Activated naive CD4-positive, alpha-beta T cell treated with anti-CD3 and anti-CD28 coated beads, Interleukin-2, amount 50 U/mL, for 72 hours (primary cell): ENCODE data around the gene PRSS2. TPM values are rescaled to one million over a fixed set of nuclear protein-coding genes. Genes with fewer than 3 reads are reported as not detected.
A peak's percentile ranks its signal among the peaks of the same experiment; 100 is the strongest.
"Not testable (repeated sequence)": the region's sequence is repeated elsewhere in the genome, so short reads cannot be mapped to it uniquely, and the experiment has no call there.

Experiments
- ATAC-seq, 2 donors: fragments of 150-1000 bp; cut with Tn5 transposase; 2 replicates each; pipeline ENCODE4 v1.10.0; 2021; ENCODE audit warnings: mild to moderate bottlenecking in 2 of 2, moderate library complexity in 2 of 2
- DNase-seq, 2 donors: peaks; one replicate each; pipeline ENCODE4 v3.0.0; 2021 to 2022; ENCODE audit warnings: low spot score in 2 of 2
- H3K27ac Mint-ChIP-seq, 2 donors: one replicate each; pipeline ENCODE4 v1.8.0; 2022; ENCODE audit warnings: mild to moderate bottlenecking in 2 of 2, mixed read lengths in 2 of 2
- H3K36me3 Mint-ChIP-seq, 2 donors: one replicate each; pipeline ENCODE4 v1.8.0; 2022; ENCODE audit warnings: mixed read lengths in 2 of 2
- H3K9me3 Mint-ChIP-seq, 2 donors: one replicate each; pipeline ENCODE4 v1.8.0; 2022; ENCODE audit warnings: mixed read lengths in 2 of 2
- total RNA-seq, 2 donors: library from RNA; stranded (reverse); gene quantifications; one replicate each; pipeline ENCODE4 v1.2.3, GENCODE V29; 2022

The PRSS2 gene
- under 1 TPM in 1 of 2 donors, not detected in 1; 0.82 TPM for total RNA-seq

DNA sequence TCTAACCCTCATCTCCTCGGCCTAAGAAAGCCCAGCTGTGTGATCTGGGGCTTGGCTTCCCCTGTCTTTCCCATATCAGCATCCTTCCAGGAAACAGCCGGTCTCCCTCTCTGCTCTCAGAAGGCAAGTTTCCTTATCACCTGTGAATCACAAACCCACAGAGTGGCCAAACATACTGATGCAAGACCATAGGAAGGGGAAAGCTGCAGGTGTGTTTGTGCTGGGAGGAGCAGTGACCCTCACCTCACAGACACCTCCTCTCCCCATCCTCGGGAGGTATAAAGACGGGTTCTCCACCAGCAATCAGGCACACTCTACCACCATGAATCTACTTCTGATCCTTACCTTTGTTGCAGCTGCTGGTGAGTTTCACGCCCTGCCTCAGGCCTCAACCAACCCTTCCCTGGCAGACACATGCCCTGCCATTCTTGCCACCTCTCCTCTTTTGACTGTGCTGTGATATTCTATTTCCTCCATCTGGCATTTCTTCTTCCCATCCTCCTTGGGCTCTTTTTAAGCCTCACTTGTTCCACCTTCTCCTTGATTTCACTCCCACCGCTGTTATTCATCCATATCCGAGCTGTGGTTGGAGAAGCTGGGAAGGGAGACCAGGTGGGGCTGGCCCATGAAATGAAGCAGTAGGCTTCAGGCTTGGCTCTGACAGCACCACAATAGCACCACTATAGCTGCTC lies at the start of gene PRSS2:
Gene PRSS2 (plus strand): TSS at position 310 of the 692 bp plus-strand sequence. CDS start 13 bp downstream, at position 323.
- DNase-seq (no peak), ATAC-seq (peak; percentile 70 to 80)
- peak within 1 kb of the TSS; percentile 19 to 95 for H3K27ac Mint-ChIP-seq
- H3K36me3 Mint-ChIP-seq = no peaks in the 10 kb centered on the region
- no peaks in the 10 kb centered on the region for H3K9me3 Mint-ChIP-seq

DNA sequence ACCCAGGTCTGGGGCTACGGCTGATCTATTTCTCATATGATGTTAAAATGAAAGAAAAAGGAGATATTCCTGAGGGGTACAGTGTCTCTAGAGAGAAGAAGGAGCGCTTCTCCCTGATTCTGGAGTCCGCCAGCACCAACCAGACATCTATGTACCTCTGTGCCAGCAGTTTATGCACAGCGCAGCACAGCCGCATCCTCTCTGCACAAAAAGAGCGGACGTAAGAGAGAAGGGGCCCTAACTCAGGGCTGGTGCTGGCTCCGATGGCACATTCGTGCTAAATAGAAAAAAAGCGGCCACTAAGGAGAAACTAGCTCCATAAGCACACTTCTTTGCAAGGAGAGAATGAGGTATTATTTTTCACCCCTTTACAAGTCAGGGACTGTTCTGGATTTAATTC lies 49.8 kb upstream of the PRSS2 start:
- ATAC-seq (no peak), DNase-seq (no peak)
- Mint-ChIP-seq H3K9me3 (no peaks in the 10 kb centered on the region), H3K27ac (peak overlapping the region; percentile 36 to 68), H3K36me3 (no peaks in the 10 kb centered on the region)

- Mint-ChIP-seq H3K27ac (peak overlapping the region in 1 of 2 donors; percentile 77), H3K36me3 (no peaks in the 10 kb centered on the region), H3K9me3 (no peaks in the 10 kb centered on the region)
- DNase-seq (no peak), ATAC-seq (no peak)
These were observed 48.4 kb upstream of the PRSS2 start for GRCh38 chr7:142722248-142722794.

DNA sequence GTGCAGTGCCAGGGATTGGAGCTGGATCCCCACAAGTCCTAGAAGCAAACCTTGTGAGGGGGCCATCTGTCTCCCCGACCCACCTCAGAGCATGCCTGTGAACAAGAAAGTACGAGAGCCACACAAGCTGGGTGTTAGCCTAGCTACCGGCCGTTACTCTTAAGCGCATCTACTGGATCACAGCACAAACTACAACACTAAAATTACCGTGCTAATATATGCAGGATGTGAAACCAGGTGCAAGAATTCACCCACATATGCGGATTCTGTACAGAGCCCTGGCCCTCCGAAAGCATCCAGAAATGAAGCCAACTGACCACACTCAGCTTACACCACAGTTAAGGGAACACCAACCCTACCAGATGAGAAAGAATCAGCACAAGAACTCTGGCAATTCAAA lies 37.5 kb upstream of the PRSS2 start:
- Mint-ChIP-seq H3K27ac (no peak overlapping the region), H3K9me3 (no peaks in the 10 kb centered on the region), H3K36me3 (no peaks in the 10 kb centered on the region)
- no peak for DNase-seq
- ATAC-seq = no peak

DNA sequence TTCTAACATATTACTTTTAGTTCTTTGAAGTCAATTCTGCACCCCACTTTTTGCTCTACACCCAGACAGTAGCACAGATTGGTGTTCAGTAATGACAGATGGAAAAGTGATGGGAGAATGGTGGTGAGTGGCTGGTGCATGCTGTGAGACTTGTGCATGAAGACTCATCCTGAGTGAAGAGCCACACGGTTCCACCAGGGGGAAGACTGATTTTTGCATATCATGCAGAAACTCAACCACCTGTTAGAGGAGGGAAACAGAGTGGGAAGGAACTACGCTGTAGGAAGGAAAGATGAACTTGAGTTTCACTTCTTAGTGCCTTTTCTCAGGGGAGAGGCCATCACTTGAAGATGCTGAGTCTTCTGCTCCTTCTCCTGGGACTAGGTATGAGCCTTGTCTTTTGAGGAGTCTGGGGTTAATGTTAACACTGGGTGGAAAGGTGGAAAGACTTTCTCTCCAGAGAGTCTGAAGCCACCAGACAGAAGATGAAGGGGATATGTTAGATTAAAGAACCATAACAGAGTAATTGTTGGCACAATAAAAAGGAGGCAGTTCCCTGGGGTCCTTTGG lies 30.8 kb upstream of the PRSS2 start:
- no peak for DNase-seq
- ATAC-seq = peak; percentile 49 to 58
- H3K27ac Mint-ChIP-seq = peak overlapping the region in 1 of 2 donors; percentile 78
- H3K9me3 Mint-ChIP-seq = no peaks in the 10 kb centered on the region
- no peaks in the 10 kb centered on the region for H3K36me3 Mint-ChIP-seq

DNA sequence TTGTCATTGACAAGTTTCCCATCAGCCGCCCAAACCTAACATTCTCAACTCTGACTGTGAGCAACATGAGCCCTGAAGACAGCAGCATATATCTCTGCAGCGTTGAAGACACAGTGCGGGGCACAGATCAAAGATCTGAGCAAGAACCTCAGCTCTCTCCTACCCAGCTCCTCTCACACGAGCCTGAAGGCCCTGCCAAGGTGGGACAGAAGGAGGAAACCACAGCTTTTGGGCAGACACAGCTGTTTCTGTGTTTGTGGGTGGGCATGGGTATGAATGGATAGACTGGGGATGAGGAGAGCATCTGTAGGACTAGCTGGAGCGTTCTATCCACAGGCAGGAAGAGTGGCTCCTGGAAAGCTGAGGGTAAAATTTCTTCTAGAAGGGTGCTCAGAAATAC lies 30.0 kb upstream of the PRSS2 start:
- DNase-seq (no peak), ATAC-seq (no peak)
- Mint-ChIP-seq H3K9me3 (no peaks in the 10 kb centered on the region), H3K36me3 (no peaks in the 10 kb centered on the region), H3K27ac (no peak overlapping the region)

DNA sequence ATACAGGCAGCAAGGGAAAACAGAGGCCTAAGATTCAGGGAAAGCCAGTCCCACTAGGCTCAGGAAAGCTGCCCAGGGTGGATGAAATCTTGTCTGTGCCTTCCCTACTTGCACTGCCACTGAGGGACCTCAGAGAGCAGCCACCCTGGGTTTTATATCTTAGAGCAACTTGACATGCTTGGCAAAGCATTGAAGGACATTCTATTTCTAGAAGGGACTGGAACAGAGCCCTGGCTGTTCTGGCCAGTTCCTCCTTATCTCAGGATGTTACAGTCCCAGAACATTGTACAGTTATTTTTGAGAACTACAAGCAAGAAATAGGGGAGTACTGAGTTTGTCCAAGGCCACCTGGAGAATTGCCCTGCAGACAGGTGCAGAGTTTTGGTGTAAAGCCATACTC lies 28.8 kb upstream of the PRSS2 start:
- DNase-seq, H3K27ac Mint-ChIP-seq, ATAC-seq, H3K36me3 Mint-ChIP-seq, H3K9me3 Mint-ChIP-seq: not testable (repeated sequence)

- no peaks in the 10 kb centered on the region for H3K36me3 Mint-ChIP-seq
- no peak for ATAC-seq
These were observed 25.6 kb upstream of the PRSS2 start for GRCh38 chr7:142745091-142745635.

GRCh38 chr7:142745745-142746144 lies 25.0 kb upstream of the PRSS2 start:
- Mint-ChIP-seq H3K27ac (no peak overlapping the region), H3K36me3 (no peaks in the 10 kb centered on the region)
- ATAC-seq = no peak

More at GRCh38 chr7:142745091-142745635, 25.6 kb upstream of the PRSS2 start:
- no peak for DNase-seq
- H3K9me3 Mint-ChIP-seq = no peaks in the 10 kb centered on the region
- H3K27ac Mint-ChIP-seq = no peak overlapping the region

DNA sequence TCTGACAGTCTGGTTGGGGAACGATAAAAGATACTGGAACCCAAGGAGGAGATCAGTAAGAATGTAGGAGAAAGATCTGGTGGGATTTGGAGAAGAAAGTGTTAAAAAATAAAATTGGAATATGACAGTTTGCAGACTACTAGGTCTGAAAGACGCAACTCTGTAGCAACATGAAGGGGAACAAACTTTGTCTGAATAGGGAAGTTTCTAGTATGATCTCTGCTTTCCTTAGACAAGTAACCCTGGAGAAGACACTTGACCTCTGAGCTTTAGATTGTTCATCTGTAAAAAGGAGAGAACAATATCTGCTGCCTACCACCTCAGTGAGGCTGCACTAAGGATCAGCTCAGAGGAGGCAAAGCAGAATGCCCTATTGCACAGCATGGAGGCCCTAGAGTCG lies 24.5 kb upstream of the PRSS2 start:
- Mint-ChIP-seq H3K27ac (no peak overlapping the region), H3K36me3 (no peaks in the 10 kb centered on the region), H3K9me3 (no peaks in the 10 kb centered on the region)
- ATAC-seq (no peak), DNase-seq (no peak)

More at GRCh38 chr7:142745745-142746144, 25.0 kb upstream of the PRSS2 start:
- no peak for DNase-seq
- no peaks in the 10 kb centered on the region for H3K9me3 Mint-ChIP-seq

DNA sequence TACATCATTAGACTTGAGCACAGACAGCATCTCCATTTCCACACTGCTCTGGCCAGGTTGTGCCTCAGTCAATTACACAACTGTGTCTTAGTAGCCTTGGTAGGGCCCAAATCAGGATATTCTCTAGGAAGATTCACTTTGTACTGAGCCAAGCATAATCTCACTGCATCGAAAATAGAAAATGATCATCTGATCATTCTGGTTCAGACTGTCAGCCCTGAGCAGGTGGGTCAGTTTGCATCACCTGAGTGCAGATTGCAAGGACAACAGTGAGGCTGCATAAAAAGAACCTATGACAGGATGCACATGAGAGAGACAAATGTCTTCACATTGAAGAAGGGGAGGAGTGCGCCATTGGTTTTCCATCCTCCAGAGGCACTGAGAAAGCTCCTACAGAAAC lies 22.4 kb upstream of the PRSS2 start:
- H3K27ac Mint-ChIP-seq, ATAC-seq, H3K36me3 Mint-ChIP-seq, H3K9me3 Mint-ChIP-seq, DNase-seq: not testable (repeated sequence)

DNA sequence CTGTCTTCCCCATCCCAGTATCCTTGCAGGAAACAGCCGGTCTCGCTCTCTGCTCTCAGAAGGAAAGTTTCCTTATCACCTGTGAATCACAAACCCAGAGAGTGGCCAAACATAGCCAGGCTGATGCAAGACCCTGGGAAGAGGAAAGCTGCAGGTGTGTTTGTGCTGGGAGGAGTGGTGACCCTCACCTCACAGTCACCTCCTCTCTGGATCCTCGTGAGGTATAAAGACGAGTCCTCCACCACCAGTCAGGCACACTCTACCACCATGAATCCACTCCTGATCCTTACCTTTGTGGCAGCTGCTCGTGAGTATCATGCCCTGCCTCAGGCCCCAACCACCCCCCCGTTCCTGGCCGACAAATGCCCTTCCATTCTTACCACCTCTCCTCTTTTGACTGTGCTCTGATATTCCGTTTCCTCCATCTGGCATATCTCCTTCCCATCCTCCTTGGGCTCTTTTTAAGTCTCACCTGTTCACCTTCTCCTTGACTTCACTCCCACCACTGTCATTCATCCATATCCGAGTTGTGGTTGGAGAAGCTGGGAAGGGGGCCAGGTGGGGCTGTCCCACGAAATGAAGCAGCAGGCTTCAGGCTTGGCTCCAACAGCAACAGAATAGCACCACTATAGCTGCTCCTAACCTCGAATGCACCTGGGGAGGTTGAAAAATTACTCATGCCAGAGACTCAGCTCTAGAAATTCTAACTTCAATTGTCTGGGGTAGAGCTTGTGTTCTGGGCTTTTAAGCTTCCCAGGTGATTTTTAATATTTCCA lies 21.4 kb upstream of the PRSS2 start, which contains the start of gene PRSS1:
Gene PRSS1 (plus strand): TSS at position 255 of the 776 bp plus-strand sequence. CDS start 13 bp downstream, at position 268.
- H3K36me3 Mint-ChIP-seq = no peaks in the 10 kb centered on the region
- H3K9me3 Mint-ChIP-seq = no peaks in the 10 kb centered on the region
- ATAC-seq (no peak), DNase-seq (no peak)
- H3K27ac Mint-ChIP-seq = no peak within 1 kb of the TSS

DNA sequence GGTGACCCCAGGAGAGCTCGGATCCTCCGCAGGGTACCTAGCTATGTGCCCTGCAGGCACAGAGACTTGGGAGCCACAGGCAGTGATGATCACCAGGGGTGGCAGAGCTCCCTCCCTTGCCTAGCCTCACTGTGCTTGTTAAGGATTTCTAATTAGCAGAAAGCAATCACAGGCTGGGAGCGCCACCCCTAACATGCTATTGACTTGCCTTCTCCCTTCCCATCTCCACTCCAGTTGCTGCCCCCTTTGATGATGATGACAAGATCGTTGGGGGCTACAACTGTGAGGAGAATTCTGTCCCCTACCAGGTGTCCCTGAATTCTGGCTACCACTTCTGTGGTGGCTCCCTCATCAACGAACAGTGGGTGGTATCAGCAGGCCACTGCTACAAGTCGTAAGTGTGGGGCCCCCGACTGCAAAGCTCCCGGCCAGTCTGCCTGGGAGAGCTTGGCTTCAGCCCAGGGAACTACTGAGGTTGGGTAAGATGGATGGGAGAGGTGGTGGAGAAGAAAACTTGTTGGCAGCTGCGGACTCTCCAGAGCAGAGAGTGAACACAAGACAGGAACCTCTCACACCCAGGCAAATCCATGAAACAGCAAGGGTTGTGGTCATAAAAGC lies 20.3 kb upstream of the PRSS2 start:
- Mint-ChIP-seq H3K9me3 (no peaks in the 10 kb centered on the region), H3K27ac (no peak overlapping the region), H3K36me3 (no peaks in the 10 kb centered on the region)
- DNase-seq (no peak), ATAC-seq (no peak)

- H3K27ac Mint-ChIP-seq, DNase-seq, H3K36me3 Mint-ChIP-seq, H3K9me3 Mint-ChIP-seq, ATAC-seq: not testable (repeated sequence)
These were observed 19.1 kb upstream of the PRSS2 start for GRCh38 chr7:142751526-142752175.

- Mint-ChIP-seq H3K27ac (peak overlapping the region in 1 of 2 donors; percentile 40), H3K36me3 (no peaks in the 10 kb centered on the region), H3K9me3 (no peaks in the 10 kb centered on the region)
- no peak for ATAC-seq
- no peak for DNase-seq
These were observed 18.2 kb upstream of the PRSS2 start for GRCh38 chr7:142752376-142753225.
